IPS-NIHi7 (cell line): ENCODE results near the gene ITPR1.

Experiments
- DNase-seq: peaks from one replicate; pipeline ENCODE4 v3.0.0; 2012; ENCODE audit warnings: mixed read lengths; ENCODE audit errors: extremely low spot score

Gene ITPR1

DNA sequence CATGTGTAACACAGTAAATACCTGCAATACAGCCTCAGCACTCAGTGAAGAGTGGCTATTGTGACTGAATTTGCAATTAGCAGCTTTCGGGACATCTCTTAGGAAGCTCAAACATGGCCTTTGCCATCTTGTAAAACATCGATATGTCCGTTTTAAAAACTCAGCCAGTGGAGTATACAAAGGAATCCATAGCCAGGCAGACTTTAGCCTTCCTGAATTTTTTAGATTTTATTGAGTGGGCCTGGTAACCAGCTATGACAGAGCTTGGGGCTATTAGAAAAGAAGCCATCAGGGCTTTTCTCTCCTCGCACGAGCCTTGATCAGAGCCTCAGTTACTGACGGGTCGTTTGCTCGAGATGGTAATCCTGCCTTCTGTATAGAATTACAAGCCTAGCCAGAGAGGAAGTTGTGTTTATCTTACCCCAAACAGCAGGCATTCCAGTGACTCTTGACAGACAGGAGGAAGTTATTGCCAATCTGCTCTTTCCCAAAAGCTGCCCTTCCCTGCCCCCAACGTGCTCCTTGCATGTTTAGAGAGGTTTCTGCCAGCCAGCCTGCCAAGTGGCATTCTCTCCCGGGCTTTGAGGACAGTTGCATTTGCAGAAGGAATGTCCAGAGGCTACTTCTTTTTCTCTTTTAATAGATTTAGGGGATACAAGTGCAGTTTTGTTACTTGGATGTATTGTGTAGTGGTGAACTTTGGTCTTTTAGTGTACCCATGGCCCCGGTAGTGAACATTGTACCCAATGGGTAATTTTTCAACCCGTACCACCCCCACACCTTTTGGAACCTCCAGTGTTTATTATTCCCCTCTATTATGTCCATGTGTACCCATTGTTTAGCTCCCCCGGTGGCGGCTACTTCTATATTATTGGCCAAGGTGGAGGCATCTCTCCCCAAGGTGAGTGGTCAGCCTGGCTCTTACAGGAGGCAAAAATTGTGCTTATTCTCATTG lies 40.6 kb downstream of the ITPR1 start:
- peak; percentile 56 for DNase-seq

DNA sequence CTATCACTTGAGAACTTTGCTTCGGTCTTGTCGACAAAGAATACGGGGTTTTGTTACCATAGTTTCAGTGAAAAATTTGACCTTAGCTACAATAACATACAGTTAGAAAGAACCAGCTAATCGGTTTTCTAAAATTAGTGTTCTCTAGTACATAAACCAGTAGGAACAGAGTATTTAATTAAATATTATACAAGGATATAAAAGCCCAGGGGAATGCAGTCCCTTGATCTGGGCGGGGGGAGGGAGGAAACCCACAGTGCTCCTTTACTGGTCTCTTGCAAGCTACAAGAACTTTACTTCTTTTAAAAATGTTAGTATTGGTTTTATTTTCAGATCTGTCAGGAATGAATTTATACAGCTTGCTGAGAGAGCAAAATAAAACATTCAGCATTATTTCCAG lies 41.8 kb downstream of the ITPR1 start:
- no peak for DNase-seq

DNA sequence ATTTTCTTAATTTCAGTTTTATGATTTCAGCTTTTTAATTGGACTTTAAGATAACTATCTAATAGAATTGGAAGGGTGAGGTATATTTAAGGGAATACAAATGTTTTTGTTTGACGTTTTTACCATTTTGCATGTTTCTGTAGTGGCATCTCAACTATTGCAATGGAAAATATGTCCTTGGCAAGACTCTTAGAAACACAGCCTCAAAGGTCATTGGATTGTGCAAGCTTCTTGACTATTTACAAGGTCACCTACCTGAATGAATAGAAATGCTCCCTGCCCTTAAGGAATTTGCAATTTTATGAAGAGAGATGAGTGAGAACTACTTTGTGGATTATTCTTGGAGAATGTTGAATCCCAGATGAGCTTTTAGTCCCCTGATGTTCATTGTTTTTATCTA lies 43.1 kb downstream of the ITPR1 start:
- no peak for DNase-seq

DNA sequence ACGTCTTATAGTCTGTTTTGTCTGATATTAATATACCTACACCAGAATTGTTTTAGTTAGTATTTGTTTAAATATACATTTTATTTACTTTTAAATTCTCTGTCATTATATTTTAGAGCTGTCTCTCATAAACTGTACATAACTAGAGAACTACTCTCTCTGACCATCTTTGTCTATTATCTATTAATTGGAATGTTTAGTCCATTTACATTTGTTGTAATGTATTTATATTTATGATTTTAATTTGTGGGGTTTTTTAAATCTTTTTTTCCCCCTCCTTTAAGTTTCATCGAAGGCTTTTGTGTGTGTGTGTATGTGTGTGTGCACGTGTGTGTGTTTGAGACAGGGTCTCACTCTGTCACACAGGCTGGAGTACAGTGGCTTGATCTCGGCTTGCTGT lies 47.1 kb downstream of the ITPR1 start:
- DNase-seq: no peak

DNA sequence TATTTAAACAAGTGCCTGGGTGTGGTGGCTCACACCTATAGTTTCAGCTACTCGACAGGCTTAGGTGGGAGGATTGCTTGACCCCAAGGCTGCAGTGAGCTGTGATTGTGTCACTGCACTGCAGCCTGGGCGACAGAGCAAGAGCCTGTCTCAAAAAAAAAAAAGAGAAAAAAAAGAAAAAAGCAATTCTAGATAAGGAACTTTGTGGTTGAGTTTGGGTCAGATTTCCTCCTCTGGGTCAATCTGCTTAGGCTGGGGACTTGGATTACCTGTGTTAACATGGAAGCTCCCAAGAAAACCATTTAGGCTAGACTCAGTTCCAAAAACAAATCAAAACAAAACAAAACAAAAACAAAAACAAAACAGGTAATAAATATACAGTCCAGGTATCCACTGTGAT lies 50.0 kb downstream of the ITPR1 start:
- DNase-seq: no peak

- DNase-seq: no peak
Observed at GRCh38 chr3:4546346-4547178, 53.4 kb downstream of the ITPR1 start.

DNA sequence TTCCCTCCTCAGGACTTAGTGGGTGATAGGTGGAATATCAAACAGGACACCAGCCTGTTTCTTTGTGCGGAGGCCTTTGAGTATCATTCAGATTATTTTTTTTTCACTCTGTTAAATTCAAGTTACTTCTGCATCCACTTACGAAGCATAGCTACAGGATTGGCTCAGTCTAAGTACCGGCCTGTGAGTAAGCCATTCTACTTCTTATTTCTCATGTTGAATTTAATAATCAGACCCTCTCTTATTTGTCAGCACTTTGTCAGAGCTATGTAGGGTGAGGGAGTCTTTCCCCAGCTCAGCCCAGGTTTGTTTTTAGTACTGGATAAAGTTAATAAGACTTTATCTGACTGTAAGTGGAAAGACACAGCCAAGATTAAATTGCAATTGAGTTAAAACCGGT lies 54.7 kb downstream of the ITPR1 start:
- no peak for DNase-seq

GRCh38 chr3:4548356-4548755 lies 55.2 kb downstream of the ITPR1 start:
- DNase-seq: no peak

- no peak for DNase-seq
Observed at GRCh38 chr3:4548780-4549179, 55.6 kb downstream of the ITPR1 start.

- no peak for DNase-seq
Observed at GRCh38 chr3:4549896-4550295, 56.7 kb downstream of the ITPR1 start.

- no peak for DNase-seq
Observed at GRCh38 chr3:4551051-4551711, 58.0 kb downstream of the ITPR1 start.

- DNase-seq: no peak
Observed at GRCh38 chr3:4551794-4552442, 58.8 kb downstream of the ITPR1 start.

DNA sequence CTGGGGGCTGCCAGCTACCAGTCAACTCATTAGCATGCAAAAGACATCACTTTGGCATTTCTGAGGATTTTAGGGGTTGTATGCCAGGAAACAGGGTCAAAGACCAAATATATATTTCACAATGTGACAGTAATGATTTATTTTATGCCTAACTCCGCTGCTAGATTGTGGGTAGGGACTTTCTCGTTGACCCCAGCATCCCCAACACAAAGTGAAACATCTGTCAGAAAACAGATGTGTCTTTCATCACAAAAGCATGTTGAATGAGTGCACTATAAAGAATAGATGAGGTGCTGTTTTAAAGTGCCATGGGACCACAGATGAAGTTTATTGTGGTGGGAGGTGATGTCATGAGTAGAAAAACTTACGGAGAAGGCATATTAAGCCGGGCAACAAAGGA lies 59.7 kb downstream of the ITPR1 start:
- no peak for DNase-seq

DNA sequence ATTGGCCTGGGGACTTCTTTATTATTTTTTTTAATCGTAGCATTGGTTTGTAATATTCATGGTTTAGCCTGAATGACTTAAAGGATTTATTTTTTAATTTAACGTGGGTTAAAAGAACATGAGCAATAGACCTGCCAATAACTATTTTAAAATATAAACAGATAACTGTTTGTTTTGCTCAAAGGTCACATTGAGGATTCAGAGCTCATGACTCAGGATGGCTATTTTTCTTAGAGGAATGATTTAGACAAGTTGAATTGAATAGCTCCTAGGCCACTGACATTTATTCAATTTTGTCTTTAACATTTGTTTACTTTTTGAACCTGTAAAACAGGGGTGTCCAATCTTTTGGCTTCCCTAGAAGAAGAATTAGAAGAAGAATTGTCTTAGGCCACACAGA lies 68.5 kb downstream of the ITPR1 start:
- no peak for DNase-seq

GRCh38 chr3:4562595-4562994 lies 69.4 kb downstream of the ITPR1 start:
- no peak for DNase-seq

DNA sequence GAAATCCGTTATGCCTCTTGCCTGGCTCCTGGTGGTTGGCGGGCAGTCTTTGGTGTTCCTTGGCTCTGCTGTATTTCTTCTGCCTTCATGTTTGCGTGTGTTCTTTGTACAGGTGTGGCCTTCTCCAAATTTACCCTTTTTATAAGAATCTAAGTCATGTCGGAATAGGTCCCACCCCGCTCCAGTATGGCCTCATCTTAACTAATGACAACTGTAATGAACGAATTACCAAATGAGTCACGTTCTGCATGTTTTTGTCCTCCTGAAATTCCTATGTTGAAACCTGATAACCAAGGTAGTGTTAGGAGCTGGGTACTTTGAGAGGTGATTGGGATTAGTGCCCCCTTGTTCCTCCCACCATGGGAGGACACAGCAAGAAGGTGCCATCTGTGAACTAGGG lies 71.1 kb downstream of the ITPR1 start:
- DNase-seq: no peak

DNA sequence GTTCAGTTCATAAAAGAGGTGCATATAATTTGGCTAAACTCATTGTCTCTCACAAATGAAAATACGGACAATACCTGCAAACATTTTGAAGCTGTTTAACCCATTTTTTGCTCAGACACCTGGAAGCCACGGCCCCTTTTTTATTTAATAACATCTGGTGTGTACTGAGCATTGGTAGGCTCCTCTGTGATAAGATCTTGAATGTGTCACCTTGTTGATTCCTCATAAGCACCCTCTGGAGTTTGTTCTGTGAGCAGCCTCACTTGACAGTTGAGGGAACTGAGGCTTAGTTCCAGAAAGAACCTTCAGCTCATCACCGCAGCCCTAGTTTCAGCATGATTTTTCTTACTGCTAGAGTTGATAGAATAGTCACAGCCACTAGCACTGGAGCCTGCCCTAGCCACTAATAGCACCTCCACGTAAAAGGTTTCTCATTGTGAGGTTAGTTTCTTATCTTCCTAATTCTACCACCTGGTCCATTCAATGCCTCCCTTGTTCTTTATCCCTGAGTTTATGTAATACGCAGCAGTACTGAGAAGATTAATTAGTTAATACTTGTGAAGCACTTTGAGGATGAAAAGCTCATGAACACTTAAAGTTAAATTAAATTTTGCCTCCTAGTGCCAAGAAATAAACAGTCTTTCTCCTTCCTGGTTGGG lies 71.9 kb downstream of the ITPR1 start:
- no peak for DNase-seq

DNA sequence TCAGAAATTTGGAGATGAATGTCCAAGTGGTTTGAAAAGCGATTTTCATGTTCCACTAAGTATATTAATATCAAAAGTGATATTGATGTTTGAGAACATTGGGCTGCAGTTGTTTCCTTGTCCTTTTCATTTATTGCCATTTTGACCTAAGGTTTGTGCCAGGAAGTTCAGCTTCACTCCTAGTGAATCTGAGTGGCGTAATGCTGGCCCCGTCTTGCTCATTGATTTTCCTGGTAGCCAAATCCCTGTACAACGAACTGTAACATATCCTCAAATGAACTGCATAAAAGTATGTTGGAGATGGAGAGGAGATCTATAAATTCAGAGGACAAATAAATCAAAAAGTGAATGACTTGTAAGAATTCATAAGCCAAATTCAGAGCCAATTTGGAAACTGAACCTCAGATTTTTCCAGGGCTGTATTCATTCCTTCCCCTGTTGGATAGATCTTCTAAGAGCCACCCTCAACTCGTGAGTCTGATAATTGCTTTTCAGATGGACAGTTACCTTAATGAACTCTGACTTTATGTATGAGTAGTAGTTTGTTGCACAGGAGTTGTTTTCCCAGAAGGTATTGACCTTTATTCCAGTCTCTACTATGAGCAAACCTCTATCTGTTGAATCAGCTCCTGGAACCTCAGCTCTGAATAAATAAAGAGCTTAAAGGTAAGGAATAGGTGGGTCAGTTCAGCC lies 72.8 kb downstream of the ITPR1 start:
- no peak for DNase-seq

DNA sequence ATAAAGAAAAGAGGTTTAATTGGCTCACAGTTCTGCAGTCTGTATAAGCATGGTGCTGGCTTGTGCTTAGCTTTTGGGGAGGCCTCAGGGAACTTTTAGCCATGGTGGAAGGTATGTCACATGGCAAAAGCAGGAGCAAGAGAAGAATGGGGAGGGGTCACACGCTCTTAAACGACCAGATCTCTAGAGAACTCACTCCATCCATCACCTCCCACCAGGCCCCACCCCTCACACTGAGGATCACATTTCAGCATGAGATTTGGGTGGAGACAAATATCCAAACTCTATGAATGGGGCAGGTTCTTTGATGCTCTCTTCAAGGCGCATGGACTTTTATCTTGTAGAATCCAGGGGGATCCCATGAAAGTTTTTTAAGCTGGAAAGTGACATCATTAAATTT lies 75.7 kb downstream of the ITPR1 start:
- no peak for DNase-seq

DNA sequence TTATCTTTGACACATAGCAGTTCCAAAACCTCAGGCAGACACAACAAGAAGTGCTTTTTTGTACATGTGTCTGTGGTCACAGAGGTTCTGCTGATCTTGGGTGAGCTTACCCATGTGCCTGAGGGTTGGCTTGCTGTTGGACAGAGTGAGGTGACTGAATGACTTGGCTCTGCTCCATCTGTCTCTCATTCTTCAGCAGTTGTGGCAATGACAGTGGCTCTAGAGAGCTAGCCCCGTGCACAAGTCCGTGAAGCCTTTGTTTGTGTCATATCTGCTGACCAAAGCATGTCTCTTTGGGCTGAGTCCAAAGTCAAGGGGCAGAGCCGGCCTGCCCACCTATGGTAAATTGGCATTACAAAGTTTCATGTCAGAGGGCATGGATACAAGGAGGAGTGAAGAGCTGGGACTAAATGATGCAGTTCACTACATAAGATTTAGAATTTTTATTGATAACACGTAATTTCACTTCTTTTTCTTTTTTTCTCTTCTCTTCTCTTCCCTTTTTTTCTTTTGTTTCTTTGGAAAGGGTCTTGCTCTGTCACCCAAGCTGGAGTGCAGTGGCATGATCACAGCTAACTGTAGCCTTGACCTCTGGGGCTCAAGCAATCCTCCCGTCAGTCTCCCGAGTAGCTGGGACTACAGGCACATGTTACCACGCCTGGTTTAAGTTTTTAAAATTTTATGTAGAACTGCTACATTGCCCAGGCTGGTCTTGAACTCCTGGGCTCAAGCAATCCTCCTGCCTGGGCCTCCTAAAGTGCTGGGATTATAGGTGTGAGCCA lies 77.9 kb downstream of the ITPR1 start:
- no peak for DNase-seq
